SIG-M5 treated with dmso at 0.1 percent for 504 hours (cell line): Measurements from ENCODE around the gene MEIOB.
"Not testable (repeated sequence)": the region's sequence is repeated elsewhere in the genome, so short reads cannot be mapped to it uniquely, and the experiment has no call there.

Experiments used
- DNase-seq: peaks from one replicate; lab custom pipeline; 2025; ENCODE audit not compliant: unreplicated experiment; lab: John Stamatoyannopoulos, UW

Gene MEIOB

GRCh38 chr16:1877804-1878203 is 5.8 kb upstream of the MEIOB start:
- DNase-seq: no peak

- no peak for DNase-seq
These were observed 5.1 kb upstream of the MEIOB start for GRCh38 chr16:1877089-1877488.

- DNase-seq: no peak
These were observed 4.5 kb upstream of the MEIOB start for GRCh38 chr16:1876468-1876867.

GRCh38 chr16:1876066-1876465 is 4.1 kb upstream of the MEIOB start:
- not testable (repeated sequence) for DNase-seq

- no peak for DNase-seq
These were observed 2.9 kb upstream of the MEIOB start for GRCh38 chr16:1874854-1875253.

- no peak for DNase-seq
These were observed 1.4 kb downstream of the MEIOB start for GRCh38 chr16:1870365-1871082.

GRCh38 chr16:1865902-1866690 is 5.9 kb downstream of the MEIOB start:
- no peak for DNase-seq

GRCh38 chr16:1863681-1864460 is 8.1 kb downstream of the MEIOB start:
- no peak for DNase-seq

- no peak for DNase-seq
These were observed 9.6 kb downstream of the MEIOB start for GRCh38 chr16:1862394-1862793.

GRCh38 chr16:1861730-1862129 is 10.2 kb downstream of the MEIOB start:
- DNase-seq: no peak

GRCh38 chr16:1859650-1860049 is 12.3 kb downstream of the MEIOB start:
- no peak for DNase-seq

GRCh38 chr16:1858189-1858865 is 13.6 kb downstream of the MEIOB start:
- no peak for DNase-seq

- DNase-seq: no peak
These were observed 14.4 kb downstream of the MEIOB start for GRCh38 chr16:1857433-1858097.

GRCh38 chr16:1851793-1852192 is 20.2 kb downstream of the MEIOB start:
- DNase-seq: no peak

- DNase-seq: no peak
These were observed 21.0 kb downstream of the MEIOB start for GRCh38 chr16:1850981-1851380.

- no peak for DNase-seq
These were observed 25.5 kb downstream of the MEIOB start for GRCh38 chr16:1846416-1846815.

GRCh38 chr16:1845985-1846384 is 26.0 kb downstream of the MEIOB start:
- DNase-seq: no peak

- DNase-seq: no peak
These were observed 32.4 kb downstream of the MEIOB start for GRCh38 chr16:1839554-1839953.

- DNase-seq: no peak
These were observed 37.9 kb downstream of the MEIOB start for GRCh38 chr16:1834096-1834495.

- no peak for DNase-seq
These were observed 39.0 kb downstream of the MEIOB start for GRCh38 chr16:1832838-1833454.
